Neural progenitor cell (in vitro differentiated cells): ENCODE data around the gene ZBTB4. TPM values are rescaled to one million over a fixed set of nuclear protein-coding genes. Genes with fewer than 3 reads are reported as not detected.

ENCODE experiments used
- DNase-seq: peaks from one replicate; pipeline ENCODE4 v3.0.0-alpha.2; 2016; ENCODE audit warnings: low spot score
- H2AFZ ChIP-seq: fragments of 200-600 bp; sonication (generic); replicated peaks from 2 replicates; pipeline ENCODE4 v1.6.1; 2016; ENCODE audit warnings: antibody characterized with exemption
- H3F3A ChIP-seq: fragments of 200-600 bp; sonication (generic); 2 replicates; pipeline ENCODE4 v1.6.1; 2016; ENCODE audit warnings: antibody characterized with exemption, low read depth
- H3K27ac ChIP-seq: fragments of 200-600 bp; sonication (generic); 2 replicates; pipeline ENCODE4 v1.5.1; 2016; ENCODE audit warnings: mild to moderate bottlenecking
- H3K27me3 ChIP-seq: fragments of 200-600 bp; sonication (generic); 2 replicates; pipeline ENCODE4 v1.6.1; 2016; ENCODE audit warnings: mild to moderate bottlenecking, moderate library complexity
- H3K36me3 ChIP-seq: fragments of 200-600 bp; sonication (generic); 2 replicates; pipeline ENCODE4 v1.5.1; 2016
- H3K4me1 ChIP-seq: fragments of 200-600 bp; sonication (generic); 2 replicates; pipeline ENCODE4 v1.6.1; 2016; ENCODE audit warnings: mixed run types
- H3K4me2 ChIP-seq: fragments of 200-600 bp; sonication (generic); 2 replicates; pipeline ENCODE4 v1.6.1; 2016
- H3K4me3 ChIP-seq: fragments of 200-600 bp; sonication (generic); 2 replicates; pipeline ENCODE4 v1.5.1; 2016
- H3K79me2 ChIP-seq: fragments of 200-600 bp; sonication (generic); 2 replicates; pipeline ENCODE4 v1.6.1; 2016; ENCODE audit warnings: low read depth
- H3K9ac ChIP-seq: fragments of 200-600 bp; sonication (generic); 2 replicates; pipeline ENCODE4 v1.6.1; 2016
- H3K9me3 ChIP-seq: fragments of 200-600 bp; sonication (generic); 2 replicates; pipeline ENCODE4 v1.5.1; 2016; ENCODE audit warnings: low read depth
- H4K20me1 ChIP-seq: fragments of 200-600 bp; sonication (generic); 2 replicates; pipeline ENCODE4 v1.6.1; 2016; ENCODE audit warnings: low read depth
- H3K27ac Mint-ChIP-seq: 3 replicates; pipeline ENCODE4 v1.8.0; 2021; ENCODE audit warnings: mixed read lengths
- H3K27me3 Mint-ChIP-seq: 2 replicates; pipeline ENCODE4 v1.8.0; 2022; ENCODE audit warnings: low read depth, mild to moderate bottlenecking, inconsistent platforms, moderate library complexity, mixed read lengths; ENCODE audit not compliant: insufficient read depth
- H3K36me3 Mint-ChIP-seq: 3 replicates; pipeline ENCODE4 v1.8.0; 2021; ENCODE audit warnings: mixed read lengths
- H3K4me1 Mint-ChIP-seq: 3 replicates; pipeline ENCODE4 v1.8.0; 2021; ENCODE audit warnings: mixed read lengths
- H3K4me3 Mint-ChIP-seq: 3 replicates; pipeline ENCODE4 v1.8.0; 2021; ENCODE audit warnings: mild to moderate bottlenecking, moderate library complexity, mixed read lengths
- H3K9me3 Mint-ChIP-seq: 3 replicates; pipeline ENCODE4 v1.8.0; 2020; ENCODE audit warnings: mixed read lengths
- EZH2 ChIP-seq: fragments of 200-600 bp; sonication (generic); IDR thresholded peaks from 2 replicates; pipeline ENCODE4 v1.6.1; 2017; ENCODE audit warnings: antibody characterized with exemption, mild to moderate bottlenecking, moderate library complexity
- EZH2phosphoT487 ChIP-seq: fragments of 200-600 bp; sonication (generic); IDR thresholded peaks from 2 replicates; pipeline ENCODE4 v1.6.1; 2017; ENCODE audit warnings: antibody characterized with exemption
- total RNA-seq: library from RNA; depleted of rRNA; stranded (reverse); fragments of >200 nt; gene quantifications from 2 replicates; pipeline ENCODE4 v1.2.3, GENCODE V29; 2015; ENCODE audit warnings: low replicate concordance
- TF ChIP-seq, protein P1 (sequence below): fragments of 200-600 bp; sonication (generic); IDR thresholded peaks from 2 replicates; pipeline ENCODE4 v1.5.1; 2017; ENCODE audit warnings: antibody characterized with exemption, mild to moderate bottlenecking

ZBTB4 gene
- total RNA-seq, 1 donor from 2014 or later = 5.4 TPM

DNA sequence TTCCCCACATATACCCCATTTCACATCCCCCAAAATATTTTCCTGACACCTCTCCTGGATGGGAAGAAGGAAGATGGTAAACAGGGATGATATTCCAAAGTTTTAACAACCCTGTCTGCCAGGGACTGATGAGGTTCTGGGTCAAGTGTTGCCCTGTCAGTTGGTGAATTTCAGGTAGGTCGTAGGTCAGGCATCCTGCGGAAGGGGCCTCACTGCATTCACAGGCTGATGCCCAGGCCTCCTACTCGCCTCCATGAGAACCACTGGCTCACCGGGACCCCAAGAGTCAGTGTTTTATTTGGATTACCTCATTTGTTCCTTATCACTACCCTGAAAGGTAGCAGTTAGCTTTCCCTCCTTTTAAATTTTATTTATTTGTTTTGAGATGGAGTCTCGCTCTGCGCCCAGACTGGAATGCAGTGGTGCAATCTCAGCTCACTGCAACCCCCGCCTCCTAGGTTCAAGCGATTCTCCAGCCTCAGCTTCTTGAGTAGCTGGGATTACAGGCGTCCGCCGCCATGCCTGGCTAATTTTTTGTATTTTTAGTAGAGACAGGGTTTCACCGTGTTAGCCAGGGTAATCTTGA, 10.5 kb downstream of the ZBTB4 start:
- Mint-ChIP-seq H3K4me1 (peaks cover 25% of the 10 kb centered on the region), H3K9me3 (no peaks in the 10 kb centered on the region), H3K36me3 (peaks cover 6% of the 10 kb centered on the region), H3K4me3 (no peak overlapping the region), H3K27me3 (peaks cover 8% of the 10 kb centered on the region), H3K27ac (no peak overlapping the region)
- no peak overlapping the region for H3K4me2 ChIP-seq
- peaks cover 24% of the 10 kb centered on the region for H4K20me1 ChIP-seq
- no peaks in the 10 kb centered on the region for H3K9me3 ChIP-seq
- H3K4me1 ChIP-seq = no peaks in the 10 kb centered on the region
- no peak overlapping the region for H2AFZ ChIP-seq
- H3K9ac ChIP-seq = no peak overlapping the region
- no peaks in the 10 kb centered on the region for H3K27me3 ChIP-seq
- no peak for DNase-seq
- H3K27ac ChIP-seq = no peak overlapping the region
- peaks cover 16% of the 10 kb centered on the region for H3K79me2 ChIP-seq
- no peak for TF ChIP-seq EZH2
- TF ChIP-seq EZH2phosphoT487 = no peak
- TF ChIP-seq, protein P1, sequence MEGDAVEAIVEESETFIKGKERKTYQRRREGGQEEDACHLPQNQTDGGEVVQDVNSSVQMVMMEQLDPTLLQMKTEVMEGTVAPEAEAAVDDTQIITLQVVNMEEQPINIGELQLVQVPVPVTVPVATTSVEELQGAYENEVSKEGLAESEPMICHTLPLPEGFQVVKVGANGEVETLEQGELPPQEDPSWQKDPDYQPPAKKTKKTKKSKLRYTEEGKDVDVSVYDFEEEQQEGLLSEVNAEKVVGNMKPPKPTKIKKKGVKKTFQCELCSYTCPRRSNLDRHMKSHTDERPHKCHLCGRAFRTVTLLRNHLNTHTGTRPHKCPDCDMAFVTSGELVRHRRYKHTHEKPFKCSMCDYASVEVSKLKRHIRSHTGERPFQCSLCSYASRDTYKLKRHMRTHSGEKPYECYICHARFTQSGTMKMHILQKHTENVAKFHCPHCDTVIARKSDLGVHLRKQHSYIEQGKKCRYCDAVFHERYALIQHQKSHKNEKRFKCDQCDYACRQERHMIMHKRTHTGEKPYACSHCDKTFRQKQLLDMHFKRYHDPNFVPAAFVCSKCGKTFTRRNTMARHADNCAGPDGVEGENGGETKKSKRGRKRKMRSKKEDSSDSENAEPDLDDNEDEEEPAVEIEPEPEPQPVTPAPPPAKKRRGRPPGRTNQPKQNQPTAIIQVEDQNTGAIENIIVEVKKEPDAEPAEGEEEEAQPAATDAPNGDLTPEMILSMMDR = no peak
- H3K4me3 ChIP-seq = no peak overlapping the region
- H3K36me3 ChIP-seq = no peaks in the 10 kb centered on the region
- H3F3A ChIP-seq = no peaks in the 10 kb centered on the region

DNA sequence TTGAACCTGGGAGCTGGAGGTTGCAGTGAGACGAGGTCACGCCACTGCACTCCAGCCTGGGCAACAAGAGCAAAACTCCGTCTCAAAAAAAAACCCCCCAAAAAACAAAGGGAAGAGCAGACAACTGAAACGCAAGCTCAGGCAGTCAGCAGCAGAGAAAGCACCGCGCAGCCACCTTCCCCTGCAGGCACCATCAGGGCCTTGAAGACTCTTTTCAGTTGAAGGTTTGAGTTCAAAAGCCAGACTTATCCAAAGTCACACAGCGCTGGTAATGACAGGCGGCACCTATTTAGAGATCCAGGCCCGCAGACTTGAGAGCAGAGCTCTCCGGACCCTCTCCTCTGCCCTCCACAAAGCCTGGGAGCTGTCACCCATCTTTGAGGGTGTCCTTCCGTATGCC, 11.1 kb downstream of the ZBTB4 start:
- H3K4me3 ChIP-seq = no peak overlapping the region
- H3F3A ChIP-seq = no peaks in the 10 kb centered on the region
- Mint-ChIP-seq H3K36me3 (peaks cover 6% of the 10 kb centered on the region), H3K4me1 (peaks cover 25% of the 10 kb centered on the region), H3K27ac (no peak overlapping the region), H3K4me3 (no peak overlapping the region), H3K27me3 (peaks cover 8% of the 10 kb centered on the region), H3K9me3 (no peaks in the 10 kb centered on the region)
- TF ChIP-seq EZH2 = no peak
- TF ChIP-seq, protein P1 = no peak
- peaks cover 24% of the 10 kb centered on the region for H4K20me1 ChIP-seq
- H3K4me1 ChIP-seq = no peaks in the 10 kb centered on the region
- no peaks in the 10 kb centered on the region for H3K9me3 ChIP-seq
- H3K27ac ChIP-seq = no peak overlapping the region
- no peak for DNase-seq
- H3K4me2 ChIP-seq = no peak overlapping the region
- no peak overlapping the region for H2AFZ ChIP-seq
- H3K79me2 ChIP-seq = peaks cover 11% of the 10 kb centered on the region
- H3K36me3 ChIP-seq = no peaks in the 10 kb centered on the region
- H3K27me3 ChIP-seq = no peaks in the 10 kb centered on the region
- H3K9ac ChIP-seq = no peak overlapping the region

DNA sequence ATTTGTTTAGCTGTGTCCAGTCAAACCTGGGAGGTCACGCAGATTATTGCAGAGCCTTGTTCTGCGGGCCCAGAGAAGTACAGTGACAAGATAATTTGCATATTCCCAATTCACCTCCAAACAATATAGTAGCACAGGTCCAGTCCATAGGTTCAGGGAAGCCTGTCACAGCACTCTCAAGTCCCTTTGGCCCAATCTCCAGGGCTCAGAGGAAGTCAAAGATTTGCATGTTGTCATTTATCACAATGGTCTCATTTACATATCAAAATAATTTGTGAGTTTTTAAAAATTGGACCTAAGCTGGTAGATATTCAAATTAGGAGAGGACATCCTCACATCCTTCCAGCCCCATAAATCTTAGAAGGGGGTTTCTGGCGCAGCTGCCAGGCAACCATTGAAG, 11.9 kb downstream of the ZBTB4 start:
- no peak overlapping the region for H3K27ac ChIP-seq
- no peak for DNase-seq
- H3F3A ChIP-seq = no peaks in the 10 kb centered on the region
- H3K4me1 ChIP-seq = no peaks in the 10 kb centered on the region
- peaks cover 6% of the 10 kb centered on the region for H3K36me3 Mint-ChIP-seq
- H3K36me3 ChIP-seq = no peaks in the 10 kb centered on the region
- no peaks in the 10 kb centered on the region for H3K9me3 ChIP-seq
- H3K9ac ChIP-seq = no peak overlapping the region
- peaks cover 24% of the 10 kb centered on the region for H4K20me1 ChIP-seq
- peaks cover 8% of the 10 kb centered on the region for H3K27me3 Mint-ChIP-seq
- H3K4me3 Mint-ChIP-seq = peak overlapping the region; percentile 27
- TF ChIP-seq EZH2 (no peak), EZH2phosphoT487 (no peak)
- TF ChIP-seq, protein P1 = no peak
- peak overlapping the region; percentile 63 for H3K27ac Mint-ChIP-seq
- H3K4me2 ChIP-seq = no peak overlapping the region
- H3K27me3 ChIP-seq = no peaks in the 10 kb centered on the region
- H3K4me1 Mint-ChIP-seq = peaks cover 25% of the 10 kb centered on the region
- no peak overlapping the region for H2AFZ ChIP-seq
- no peak overlapping the region for H3K4me3 ChIP-seq
- H3K79me2 ChIP-seq = peaks cover 5% of the 10 kb centered on the region
- H3K9me3 Mint-ChIP-seq = no peaks in the 10 kb centered on the region
